ENCODE data around the gene LRRC8A. TPM values are rescaled to one million over a fixed set of nuclear protein-coding genes. Genes with fewer than 3 reads are reported as not detected.
"Not testable (repeated sequence)": the region's sequence is repeated elsewhere in the genome, so short reads cannot be mapped to it uniquely, and the experiment has no call there.

Gene LRRC8A
- total and polyA plus RNA-seq, 5 donors from 2014 or later: 29.3 to 39.7 (median 31.9) TPM

GRCh38 chr9:128854454-128854853 lies 27.5 kb upstream of the LRRC8A start:
- H3K9me3 ChIP-seq (ENCODE audit: control insufficient read depth in 2 of 2, low read length in 2 of 2); H3K36me3 ChIP-seq (ENCODE audit: control insufficient read depth, insufficient read depth, low read length); H3K4me1 ChIP-seq (ENCODE audit: control insufficient read depth, insufficient read depth, low read length, poor library complexity, severe bottlenecking); H3K27me3 ChIP-seq (ENCODE audit: control insufficient read depth, insufficient read depth, low read length); H3K27me3 Mint-ChIP-seq; H3K4me3 ChIP-seq (ENCODE audit: low read depth, low read length); H3K27ac Mint-ChIP-seq; H3K4me1 Mint-ChIP-seq; H3K27ac ChIP-seq (ENCODE audit: insufficient read depth, low read length, poor library complexity, severe bottlenecking); ATAC-seq (ENCODE audit: low read depth in 2 of 2); H3K4me3 Mint-ChIP-seq; DNase-seq: not testable (repeated sequence)
- Mint-ChIP-seq H3K36me3 (peaks cover 17% of the 10 kb centered on the region), H3K9me3 (peaks cover 0 to 17% (median 6%) of the 10 kb centered on the region in 7 donors)

- H3K9me3 Mint-ChIP-seq; H3K27ac ChIP-seq (ENCODE audit: insufficient read depth, low read length, poor library complexity, severe bottlenecking); DNase-seq; H3K4me1 ChIP-seq (ENCODE audit: control insufficient read depth, insufficient read depth, low read length, poor library complexity, severe bottlenecking); H3K36me3 ChIP-seq (ENCODE audit: control insufficient read depth, insufficient read depth, low read length); H3K9me3 ChIP-seq (ENCODE audit: control insufficient read depth in 2 of 2, low read length in 2 of 2); H3K27me3 Mint-ChIP-seq; H3K4me3 ChIP-seq (ENCODE audit: low read depth, low read length); H3K27me3 ChIP-seq (ENCODE audit: control insufficient read depth, insufficient read depth, low read length); H3K27ac Mint-ChIP-seq; H3K4me1 Mint-ChIP-seq; H3K36me3 Mint-ChIP-seq; ATAC-seq (ENCODE audit: low read depth in 2 of 2); H3K4me3 Mint-ChIP-seq: not testable (repeated sequence)
Observed at GRCh38 chr9:128858476-128858875, 23.5 kb upstream of the LRRC8A start.

- Histone ChIP-seq H3K9me3 (ENCODE audit: control insufficient read depth in 2 of 2, low read length in 2 of 2) (no peaks in the 10 kb centered on the region), H3K36me3 (ENCODE audit: control insufficient read depth, insufficient read depth, low read length) (no peaks in the 10 kb centered on the region), H3K4me1 (ENCODE audit: control insufficient read depth, insufficient read depth, low read length, poor library complexity, severe bottlenecking) (peaks cover 5% of the 10 kb centered on the region), H3K4me3 (ENCODE audit: low read depth, low read length) (no peak overlapping the region), H3K27ac (ENCODE audit: insufficient read depth, low read length, poor library complexity, severe bottlenecking) (no peak overlapping the region), H3K27me3 (ENCODE audit: control insufficient read depth, insufficient read depth, low read length) (no peaks in the 10 kb centered on the region)
- Mint-ChIP-seq H3K36me3 (no peaks in the 10 kb centered on the region), H3K9me3 (no peaks in the 10 kb centered on the region), H3K4me1 (peaks cover 0 to 10% (median 6%) of the 10 kb centered on the region in 4 donors), H3K27ac (no peak overlapping the region), H3K27me3 (no peaks in the 10 kb centered on the region), H3K4me3 (no peak overlapping the region)
- DNase-seq (no peak), ATAC-seq (ENCODE audit: low read depth in 2 of 2) (no peak)
Observed at GRCh38 chr9:128860937-128861336, 21.0 kb upstream of the LRRC8A start.

- Mint-ChIP-seq H3K4me3 (no peak overlapping the region), H3K27me3 (no peaks in the 10 kb centered on the region), H3K9me3 (no peaks in the 10 kb centered on the region), H3K36me3 (no peaks in the 10 kb centered on the region), H3K4me1 (peaks cover 0 to 10% (median 6%) of the 10 kb centered on the region in 4 donors), H3K27ac (no peak overlapping the region)
- H3K27ac ChIP-seq (ENCODE audit: insufficient read depth, low read length, poor library complexity, severe bottlenecking): no peak overlapping the region
- H3K27me3 ChIP-seq (ENCODE audit: control insufficient read depth, insufficient read depth, low read length): no peaks in the 10 kb centered on the region
- no peaks in the 10 kb centered on the region for H3K36me3 ChIP-seq (ENCODE audit: control insufficient read depth, insufficient read depth, low read length)
- no peak overlapping the region for H3K4me3 ChIP-seq (ENCODE audit: low read depth, low read length)
- H3K9me3 ChIP-seq (ENCODE audit: control insufficient read depth in 2 of 2, low read length in 2 of 2): no peaks in the 10 kb centered on the region
- ATAC-seq (ENCODE audit: low read depth in 2 of 2) (no peak), DNase-seq (no peak)
- peaks cover 5% of the 10 kb centered on the region for H3K4me1 ChIP-seq (ENCODE audit: control insufficient read depth, insufficient read depth, low read length, poor library complexity, severe bottlenecking)
Observed at GRCh38 chr9:128861501-128861900, 20.4 kb upstream of the LRRC8A start.

- Histone ChIP-seq H3K4me3 (ENCODE audit: low read depth, low read length) (no peak overlapping the region), H3K9me3 (ENCODE audit: control insufficient read depth in 2 of 2, low read length in 2 of 2) (no peaks in the 10 kb centered on the region), H3K27ac (ENCODE audit: insufficient read depth, low read length, poor library complexity, severe bottlenecking) (no peak overlapping the region), H3K36me3 (ENCODE audit: control insufficient read depth, insufficient read depth, low read length) (no peaks in the 10 kb centered on the region), H3K27me3 (ENCODE audit: control insufficient read depth, insufficient read depth, low read length) (no peaks in the 10 kb centered on the region), H3K4me1 (ENCODE audit: control insufficient read depth, insufficient read depth, low read length, poor library complexity, severe bottlenecking) (peaks cover 5% of the 10 kb centered on the region)
- Mint-ChIP-seq H3K27me3 (no peaks in the 10 kb centered on the region), H3K9me3 (no peaks in the 10 kb centered on the region), H3K4me3 (no peak overlapping the region), H3K27ac (peak overlapping the region in 1 of 3 donors; percentile 72), H3K36me3 (no peaks in the 10 kb centered on the region), H3K4me1 (peaks cover 0 to 10% (median 6%) of the 10 kb centered on the region in 4 donors)
- DNase-seq (no peak), ATAC-seq (ENCODE audit: low read depth in 2 of 2) (no peak)
Observed at GRCh38 chr9:128862401-128862851, 19.5 kb upstream of the LRRC8A start.

GRCh38 chr9:128863647-128864046 lies 18.3 kb upstream of the LRRC8A start:
- no peak overlapping the region for H3K27ac ChIP-seq (ENCODE audit: insufficient read depth, low read length, poor library complexity, severe bottlenecking)
- H3K4me3 ChIP-seq (ENCODE audit: low read depth, low read length): no peak overlapping the region
- peak; percentile 95 for ATAC-seq (ENCODE audit: low read depth in 2 of 2)
- H3K27ac Mint-ChIP-seq: peak overlapping the region in 1 of 3 donors; percentile 94
- H3K4me1 Mint-ChIP-seq: peaks cover 0 to 10% (median 6%) of the 10 kb centered on the region in 4 donors
- peak; percentile 73 to 88 (median 81) for DNase-seq
- H3K9me3 ChIP-seq (ENCODE audit: control insufficient read depth in 2 of 2, low read length in 2 of 2): no peaks in the 10 kb centered on the region
- H3K36me3 Mint-ChIP-seq: no peaks in the 10 kb centered on the region
- no peaks in the 10 kb centered on the region for H3K9me3 Mint-ChIP-seq
- H3K4me3 Mint-ChIP-seq: no peak overlapping the region
- no peaks in the 10 kb centered on the region for H3K27me3 ChIP-seq (ENCODE audit: control insufficient read depth, insufficient read depth, low read length)
- peaks cover 5% of the 10 kb centered on the region for H3K4me1 ChIP-seq (ENCODE audit: control insufficient read depth, insufficient read depth, low read length, poor library complexity, severe bottlenecking)
- no peaks in the 10 kb centered on the region for H3K36me3 ChIP-seq (ENCODE audit: control insufficient read depth, insufficient read depth, low read length)
- H3K27me3 Mint-ChIP-seq: no peaks in the 10 kb centered on the region

- peaks cover 0 to 4% (median under 1%) of the 10 kb centered on the region in 4 donors for H3K4me1 Mint-ChIP-seq
- no peak for DNase-seq
- Histone ChIP-seq H3K4me1 (ENCODE audit: control insufficient read depth, insufficient read depth, low read length, poor library complexity, severe bottlenecking) (no peaks in the 10 kb centered on the region), H3K27ac (ENCODE audit: insufficient read depth, low read length, poor library complexity, severe bottlenecking) (no peak overlapping the region), H3K36me3 (ENCODE audit: control insufficient read depth, insufficient read depth, low read length) (no peaks in the 10 kb centered on the region), H3K27me3 (ENCODE audit: control insufficient read depth, insufficient read depth, low read length) (no peaks in the 10 kb centered on the region), H3K9me3 (ENCODE audit: control insufficient read depth in 2 of 2, low read length in 2 of 2) (no peaks in the 10 kb centered on the region), H3K4me3 (ENCODE audit: low read depth, low read length) (no peak overlapping the region)
- no peaks in the 10 kb centered on the region for H3K27me3 Mint-ChIP-seq
- peaks cover 9% of the 10 kb centered on the region for H3K36me3 Mint-ChIP-seq
- no peaks in the 10 kb centered on the region for H3K9me3 Mint-ChIP-seq
- no peak overlapping the region for H3K27ac Mint-ChIP-seq
- peak overlapping the region in 1 of 4 donors; percentile 16 for H3K4me3 Mint-ChIP-seq
- ATAC-seq (ENCODE audit: low read depth in 2 of 2): no peak
Observed at GRCh38 chr9:128870128-128870940, 11.6 kb upstream of the LRRC8A start.

GRCh38 chr9:128870941-128871265 lies 11.0 kb upstream of the LRRC8A start:
- not testable (repeated sequence) for H3K4me3 Mint-ChIP-seq; H3K36me3 ChIP-seq (ENCODE audit: control insufficient read depth, insufficient read depth, low read length); H3K36me3 Mint-ChIP-seq; H3K9me3 Mint-ChIP-seq; ATAC-seq (ENCODE audit: low read depth in 2 of 2); H3K4me3 ChIP-seq (ENCODE audit: low read depth, low read length); H3K27me3 ChIP-seq (ENCODE audit: control insufficient read depth, insufficient read depth, low read length); H3K4me1 ChIP-seq (ENCODE audit: control insufficient read depth, insufficient read depth, low read length, poor library complexity, severe bottlenecking); H3K27me3 Mint-ChIP-seq; H3K9me3 ChIP-seq (ENCODE audit: control insufficient read depth in 2 of 2, low read length in 2 of 2); H3K4me1 Mint-ChIP-seq; H3K27ac Mint-ChIP-seq; DNase-seq; H3K27ac ChIP-seq (ENCODE audit: insufficient read depth, low read length, poor library complexity, severe bottlenecking)

All from CD4-positive, CD25-positive, alpha-beta regulatory T cell (primary cell).